DLD1 (cell line): Measurements from ENCODE around the gene CKAP4.

Source experiments
- in situ Hi-C: cut with HindIII; loops from 2 replicates; pipeline ENCODE4 v1.10.0; 2017; ENCODE audit warnings: low sequenced_read_pairs

The CKAP4 gene

GRCh38 chr12:106246891-106247673 is 738 bp downstream of the CKAP4 start:
- in situ Hi-C loops: no loop called here

GRCh38 chr12:106245767-106246166 is 2.1 kb downstream of the CKAP4 start:
- in situ Hi-C loops: no loop called here

- in situ Hi-C loops: no loop called here
These were observed 4.2 kb downstream of the CKAP4 start for GRCh38 chr12:106243620-106244019.

GRCh38 chr12:106240821-106241220 is 7.0 kb downstream of the CKAP4 start:
- in situ Hi-C loops: no loop called here

GRCh38 chr12:106239951-106240335 is 7.9 kb downstream of the CKAP4 start:
- in situ Hi-C loops: no loop called here

GRCh38 chr12:106239241-106239950 is 8.4 kb downstream of the CKAP4 start:
- in situ Hi-C loops: no loop called here

- in situ Hi-C loops: no loop called here
These were observed 9.7 kb downstream of the CKAP4 start for GRCh38 chr12:106238146-106238545.

- in situ Hi-C loops: no loop called here
These were observed 12.1 kb downstream of the CKAP4 start for GRCh38 chr12:106235770-106236169.

- in situ Hi-C loops: no loop called here
These were observed 13.4 kb downstream of the CKAP4 start for GRCh38 chr12:106234449-106234848.

- in situ Hi-C loops: no loop called here
These were observed 14.8 kb downstream of the CKAP4 start for GRCh38 chr12:106233011-106233410.

- in situ Hi-C loops: no loop called here
These were observed 18.7 kb downstream of the CKAP4 start for GRCh38 chr12:106229036-106229591.

- in situ Hi-C loops: no loop called here
These were observed 19.5 kb downstream of the CKAP4 start for GRCh38 chr12:106228320-106228710.

GRCh38 chr12:106227641-106228319 is 20.0 kb downstream of the CKAP4 start:
- in situ Hi-C loops: no loop called here

GRCh38 chr12:106226884-106227640 is 20.8 kb downstream of the CKAP4 start:
- in situ Hi-C loops: no loop called here

GRCh38 chr12:106224355-106224706 is 23.5 kb downstream of the CKAP4 start:
- in situ Hi-C loops: no loop called here

- in situ Hi-C loops: no loop called here
These were observed 24.1 kb downstream of the CKAP4 start for GRCh38 chr12:106223485-106224354.

GRCh38 chr12:106220536-106220935 is 27.3 kb downstream of the CKAP4 start:
- in situ Hi-C loops: no loop called here

GRCh38 chr12:106219043-106219442 is 28.8 kb downstream of the CKAP4 start:
- in situ Hi-C loops: no loop called here

GRCh38 chr12:106217706-106218105 is 30.1 kb downstream of the CKAP4 start:
- in situ Hi-C loops: no loop called here

GRCh38 chr12:106214571-106214970 is 33.2 kb downstream of the CKAP4 start:
- in situ Hi-C loops: no loop called here
